DND-41 (cell line): ENCODE measurements around the gene ARHGAP22.

ENCODE experiments used
- ATAC-seq: fragments of 200-7000 bp; cut with Tn5 transposase; 3 replicates; pipeline ENCODE4 v1.9.1; 2021; ENCODE audit warnings: low read depth; ENCODE audit not compliant: insufficient read depth
- DNase-seq: peaks from one replicate; pipeline ENCODE4 v3.0.0-alpha.2; 2020
- H2AFZ ChIP-seq: 2 replicates; pipeline ENCODE4 v1.6.0; 2012; ENCODE audit warnings: low read depth, low read length
- H3K27ac ChIP-seq: 2 replicates; pipeline ENCODE4 v1.5.1; 2012; ENCODE audit warnings: low read length, inconsistent platforms
- H3K27me3 ChIP-seq: fragments of 200-600 bp; sonication (generic); 2 replicates; pipeline ENCODE4 v1.6.0; 2012; ENCODE audit warnings: low read length, mild to moderate bottlenecking, inconsistent platforms; ENCODE audit not compliant: insufficient read depth, poor library complexity
- H3K36me3 ChIP-seq: 2 replicates; pipeline ENCODE4 v1.5.1; 2012; ENCODE audit warnings: low read length, inconsistent platforms; ENCODE audit not compliant: insufficient read depth
- H3K4me1 ChIP-seq: 2 replicates; pipeline ENCODE4 v1.5.1; 2012; ENCODE audit warnings: mild to moderate bottlenecking, low read length; ENCODE audit not compliant: insufficient read depth
- H3K4me2 ChIP-seq: 2 replicates; pipeline ENCODE4 v1.6.0; 2012; ENCODE audit warnings: mild to moderate bottlenecking, moderate library complexity, low read length, inconsistent platforms; ENCODE audit not compliant: insufficient read depth
- H3K4me3 ChIP-seq, 2 experiments: fragments of 200-600 bp in 1 of 2; shearing (Covaris generic) in 1 of 2; 2 replicates each; pipeline ENCODE4 v1.5.1; 2012 to 2016; ENCODE audit warnings: inconsistent platforms in 2 of 2, low read length in 2 of 2, mild to moderate bottlenecking in 2 of 2, low read depth in 1 of 2, moderate library complexity in 1 of 2
- H3K79me2 ChIP-seq: 2 replicates; pipeline ENCODE4 v1.6.0; 2012; ENCODE audit warnings: low read length, inconsistent platforms; ENCODE audit not compliant: insufficient read depth
- H3K9ac ChIP-seq: 2 replicates; pipeline ENCODE4 v1.6.0; 2012; ENCODE audit warnings: low read depth, mild to moderate bottlenecking, inconsistent platforms, low read length, moderate library complexity
- H3K9me3 ChIP-seq: 2 replicates; pipeline ENCODE4 v1.5.1; 2012; ENCODE audit warnings: low read length, moderate library complexity, mild to moderate bottlenecking, inconsistent platforms; ENCODE audit not compliant: insufficient read depth, severe bottlenecking
- H4K20me1 ChIP-seq: 2 replicates; pipeline ENCODE4 v1.6.0; 2012; ENCODE audit warnings: low read length; ENCODE audit not compliant: insufficient read depth
- EZH2 ChIP-seq: IDR thresholded peaks from 3 replicates; pipeline ENCODE4 v1.6.1; 2012; ENCODE audit warnings: borderline replicate concordance, low read depth, mild to moderate bottlenecking, moderate library complexity, low read length, inconsistent platforms; ENCODE audit not compliant: severe bottlenecking
- TF ChIP-seq, protein P1 (sequence below): IDR thresholded peaks from 2 replicates; pipeline ENCODE4 v1.5.1; 2012; ENCODE audit warnings: borderline replicate concordance, low read length, moderate library complexity, mild to moderate bottlenecking; ENCODE audit not compliant: poor library complexity, severe bottlenecking; ENCODE audit errors: extremely low read depth

Gene ARHGAP22

DNA sequence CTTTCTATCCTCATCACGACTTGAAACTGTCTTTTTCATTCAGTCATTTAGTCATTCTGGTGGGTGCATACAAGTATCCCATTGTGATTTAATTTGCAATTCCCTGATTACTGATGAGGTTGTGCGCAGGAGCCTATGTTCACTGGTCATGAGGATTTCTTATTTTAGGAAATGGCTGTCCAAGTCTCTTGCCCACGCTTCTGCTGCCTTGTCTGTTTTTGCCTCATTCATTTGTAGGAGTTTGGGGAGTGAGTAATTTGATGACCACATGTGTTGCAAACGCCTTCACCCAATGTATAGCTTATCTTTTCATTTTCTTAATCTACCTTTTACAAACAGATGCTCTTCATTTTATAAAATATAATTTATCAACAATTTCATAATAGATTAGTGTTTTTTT is 127.3 kb downstream of the ARHGAP22 start:
- no peak overlapping the region for H3K9ac ChIP-seq
- DNase-seq (no peak), ATAC-seq (no peak)
- H3K4me3 ChIP-seq, result no peak overlapping the region
- no peak overlapping the region for H3K27ac ChIP-seq
- no peak overlapping the region for H2AFZ ChIP-seq
- no peaks in the 10 kb centered on the region for H3K36me3 ChIP-seq
- no peak overlapping the region for H3K4me2 ChIP-seq
- peaks cover 6% of the 10 kb centered on the region for H3K27me3 ChIP-seq
- TF ChIP-seq EZH2, result no peak
- TF ChIP-seq, protein P1, sequence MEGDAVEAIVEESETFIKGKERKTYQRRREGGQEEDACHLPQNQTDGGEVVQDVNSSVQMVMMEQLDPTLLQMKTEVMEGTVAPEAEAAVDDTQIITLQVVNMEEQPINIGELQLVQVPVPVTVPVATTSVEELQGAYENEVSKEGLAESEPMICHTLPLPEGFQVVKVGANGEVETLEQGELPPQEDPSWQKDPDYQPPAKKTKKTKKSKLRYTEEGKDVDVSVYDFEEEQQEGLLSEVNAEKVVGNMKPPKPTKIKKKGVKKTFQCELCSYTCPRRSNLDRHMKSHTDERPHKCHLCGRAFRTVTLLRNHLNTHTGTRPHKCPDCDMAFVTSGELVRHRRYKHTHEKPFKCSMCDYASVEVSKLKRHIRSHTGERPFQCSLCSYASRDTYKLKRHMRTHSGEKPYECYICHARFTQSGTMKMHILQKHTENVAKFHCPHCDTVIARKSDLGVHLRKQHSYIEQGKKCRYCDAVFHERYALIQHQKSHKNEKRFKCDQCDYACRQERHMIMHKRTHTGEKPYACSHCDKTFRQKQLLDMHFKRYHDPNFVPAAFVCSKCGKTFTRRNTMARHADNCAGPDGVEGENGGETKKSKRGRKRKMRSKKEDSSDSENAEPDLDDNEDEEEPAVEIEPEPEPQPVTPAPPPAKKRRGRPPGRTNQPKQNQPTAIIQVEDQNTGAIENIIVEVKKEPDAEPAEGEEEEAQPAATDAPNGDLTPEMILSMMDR, result no peak
- H4K20me1 ChIP-seq, result no peaks in the 10 kb centered on the region
- no peaks in the 10 kb centered on the region for H3K79me2 ChIP-seq
- H3K4me1 ChIP-seq, result no peaks in the 10 kb centered on the region
- H3K9me3 ChIP-seq, result no peaks in the 10 kb centered on the region

DNA sequence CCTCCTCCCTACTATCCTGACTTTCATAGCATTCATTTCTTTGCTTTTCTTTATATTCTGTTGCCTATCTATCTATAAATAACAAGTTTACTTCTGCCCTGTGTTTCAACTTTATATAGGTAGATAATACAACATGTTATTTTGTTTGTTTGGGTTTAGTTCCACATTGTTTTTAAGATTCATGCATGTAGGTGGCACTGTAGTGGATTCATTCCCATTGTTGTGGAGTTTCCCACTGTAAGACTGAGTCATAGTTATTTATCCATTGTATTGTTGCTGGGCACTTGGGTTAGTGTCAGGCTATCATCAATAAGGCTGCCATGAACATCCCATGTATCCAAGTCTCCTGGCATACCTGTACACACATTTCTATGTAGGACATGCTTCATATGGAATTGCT is 127.7 kb downstream of the ARHGAP22 start:
- no peak overlapping the region for H3K4me2 ChIP-seq
- ATAC-seq, result no peak
- H3K79me2 ChIP-seq, result no peaks in the 10 kb centered on the region

DNA sequence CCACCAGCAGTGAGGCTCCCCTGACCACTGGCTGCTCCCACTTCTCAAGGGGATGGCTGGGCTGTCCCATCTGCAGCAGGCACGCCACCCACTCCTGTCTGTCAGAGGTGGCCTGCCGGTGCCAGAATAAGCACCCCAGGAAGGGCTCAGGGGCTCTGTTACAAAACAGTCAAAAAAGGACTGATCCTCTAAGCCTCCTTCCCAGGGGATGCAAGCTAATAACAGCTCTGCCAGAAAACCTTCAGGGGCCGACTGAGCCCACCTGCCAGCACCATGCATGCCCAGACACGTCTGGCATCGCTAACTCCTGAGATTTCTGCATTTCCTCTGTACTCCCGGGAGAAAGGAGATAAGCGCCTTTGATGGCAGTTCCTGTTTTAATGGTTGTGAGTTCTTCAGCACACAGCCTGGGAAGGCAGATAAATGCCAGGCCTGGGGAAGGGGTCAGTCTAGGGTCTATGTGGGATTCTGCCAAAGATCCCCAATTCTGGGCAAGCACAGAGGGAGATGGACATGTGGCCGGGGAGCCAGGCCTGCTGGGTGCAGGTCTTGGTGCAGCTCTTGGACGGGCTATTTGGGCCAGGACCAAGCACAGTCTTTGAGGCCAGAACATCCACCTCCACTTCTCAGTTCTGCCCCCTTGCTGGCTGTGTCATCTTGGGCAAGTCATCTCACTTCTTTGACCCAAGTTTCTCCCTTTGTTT is 128.4 kb downstream of the ARHGAP22 start:
- Histone ChIP-seq H3K27me3 (peaks cover 3% of the 10 kb centered on the region), H3K9me3 (no peaks in the 10 kb centered on the region), H2AFZ (no peak overlapping the region), H3K4me3 (no peak overlapping the region), H3K27ac (no peak overlapping the region), H3K79me2 (no peaks in the 10 kb centered on the region), H3K36me3 (no peaks in the 10 kb centered on the region), H3K9ac (no peak overlapping the region), H3K4me2 (no peak overlapping the region), H4K20me1 (no peaks in the 10 kb centered on the region), H3K4me1 (no peaks in the 10 kb centered on the region)
- ATAC-seq, result no peak
- TF ChIP-seq EZH2, result no peak
- TF ChIP-seq, protein P1, result no peak
- no peak for DNase-seq

More for the DNA sequence above, 127.7 kb downstream of the ARHGAP22 start:
- Histone ChIP-seq H3K4me1 (no peaks in the 10 kb centered on the region), H3K27me3 (peaks cover 4% of the 10 kb centered on the region), H3K36me3 (no peaks in the 10 kb centered on the region), H4K20me1 (no peaks in the 10 kb centered on the region), H3K9ac (no peak overlapping the region), H3K27ac (no peak overlapping the region), H3K4me3 (no peak overlapping the region), H2AFZ (no peak overlapping the region), H3K9me3 (no peaks in the 10 kb centered on the region)
- TF ChIP-seq EZH2, result no peak
- TF ChIP-seq, protein P1, result no peak
- no peak for DNase-seq

DNA sequence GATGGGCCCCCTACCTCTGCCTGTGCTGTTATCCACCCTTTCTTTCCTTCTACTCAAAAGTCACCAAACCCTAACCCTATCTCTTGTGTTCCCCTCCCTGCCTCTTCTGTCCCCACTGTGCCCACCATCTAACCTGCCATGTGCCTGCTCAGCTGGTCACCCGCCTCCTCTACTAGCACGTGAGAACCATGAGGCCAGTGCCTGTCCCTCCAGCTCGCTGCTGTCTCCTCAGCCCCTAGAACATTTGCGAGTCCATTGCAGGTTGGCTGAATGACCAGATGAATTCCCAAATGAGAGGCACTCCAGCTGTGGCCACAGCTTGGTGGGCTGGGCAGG is 129.0 kb downstream of the ARHGAP22 start:
- no peak overlapping the region for H2AFZ ChIP-seq
- H4K20me1 ChIP-seq, result no peaks in the 10 kb centered on the region
- TF ChIP-seq EZH2, result no peak
- TF ChIP-seq, protein P1, result no peak
- H3K4me1 ChIP-seq, result no peaks in the 10 kb centered on the region
- ATAC-seq, result no peak
- peaks cover 3% of the 10 kb centered on the region for H3K27me3 ChIP-seq
- no peaks in the 10 kb centered on the region for H3K9me3 ChIP-seq
- H3K4me3 ChIP-seq, result no peak overlapping the region
- no peak for DNase-seq
- H3K9ac ChIP-seq, result no peak overlapping the region
- H3K4me2 ChIP-seq, result no peak overlapping the region
- H3K36me3 ChIP-seq, result no peaks in the 10 kb centered on the region
- H3K27ac ChIP-seq, result no peak overlapping the region
- no peaks in the 10 kb centered on the region for H3K79me2 ChIP-seq
